Gastrocnemius medialis (tissue), 4 donors: ENCODE data around the gene NPHP1. TPM values are rescaled to one million over a fixed set of nuclear protein-coding genes. Genes with fewer than 3 reads are reported as not detected.
"Not testable (repeated sequence)": the region's sequence is repeated elsewhere in the genome, so short reads cannot be mapped to it uniquely, and the experiment has no call there.

ENCODE experiments used
- ATAC-seq, 2 donors: fragments of 150-250 bp; one replicate each; pipeline ENCODE4 v1.9.1; 2016
- DNase-seq, 2 donors: peaks; one replicate each; pipeline ENCODE4 v3.0.0-alpha.2; 2019
- H3K27ac ChIP-seq, 4 donors: fragments of 200-600 bp; sonication (generic); 1 replicate in 1 of 4; 2 replicates in 3 of 4; pipeline ENCODE4 v1.5.1; 2016 to 2018; ENCODE audit warnings: mild to moderate bottlenecking in 2 of 4, moderate library complexity in 1 of 4
- H3K27me3 ChIP-seq, 3 donors: fragments of 200-600 bp; sonication (generic) in 2 of 3; 1 replicate in 1 of 3; 2 replicates in 2 of 3; pipeline versions ENCODE4 v1.5.1 to v1.6.0; 2016 to 2019; ENCODE audit warnings: mild to moderate bottlenecking in 1 of 3, moderate library complexity in 1 of 3
- H3K36me3 ChIP-seq, 2 donors: fragments of 200-600 bp; sonication (generic) in 1 of 2; one replicate each; pipeline ENCODE4 v1.5.1; 2017 to 2018
- H3K4me1 ChIP-seq, 2 donors: fragments of 200-600 bp; sonication (generic) in 1 of 2; one replicate each; pipeline ENCODE4 v1.5.1; 2016 to 2017; ENCODE audit warnings: mild to moderate bottlenecking in 2 of 2
- H3K4me3 ChIP-seq, 4 donors: fragments of 200-600 bp; sonication (generic) in 3 of 4; 1 replicate in 1 of 4; 2 replicates in 3 of 4; pipeline ENCODE4 v1.5.1; 2016 to 2019; ENCODE audit warnings: mild to moderate bottlenecking in 2 of 4
- H3K9me3 ChIP-seq, 3 donors: fragments of 200-600 bp; sonication (generic) in 2 of 3; 1 replicate in 1 of 3; 2 replicates in 2 of 3; pipeline ENCODE4 v1.5.1; 2016 to 2019
- POLR2A ChIP-seq, 2 donors: fragments of 450-650 bp; IDR thresholded peaks; one replicate each; pipeline ENCODE4 v1.6.1; 2017; ENCODE audit warnings: antibody characterized with exemption in 2 of 2, mild to moderate bottlenecking in 2 of 2, moderate library complexity in 2 of 2
- in situ Hi-C, 4 donors: fragments of 200-750 bp; cut with MboI; loops; one replicate each; pipeline versions ENCODE4 v1.15.0 to v1.8.0; 2017; ENCODE audit warnings: low sequenced_read_pairs in 4 of 4
- intact Hi-C: fragments of 100-400 bp; cut with DNase I; formaldehyde crosslinking; loops from one replicate; pipeline ENCODE4 v1.15.1; 2023; ENCODE audit warnings: low total_unique reads
- total RNA-seq, 4 donors: library from RNA; depleted of rRNA; stranded (reverse); fragments of >200 nt; gene quantifications; one replicate each; pipeline versions ENCODE4 v1.1.0 to v1.2.3, GENCODE V29; 2016
- TF ChIP-seq, protein P1 (sequence below), 5 experiments: fragments of 450-650 bp in 3 of 5; fragments of 200-600 bp in 2 of 5; sonication (generic) in 2 of 5; IDR thresholded peaks in 4 of 5; conservative IDR thresholded peaks in 1 of 5; 1 replicate in 4 of 5; 2 replicates in 1 of 5; pipeline ENCODE4 v1.5.1; 2016 to 2019; ENCODE audit warnings: antibody characterized with exemption in 5 of 5, mild to moderate bottlenecking in 3 of 5, moderate library complexity in 3 of 5

Gene NPHP1
- total RNA-seq, 4 donors from 2014 or later = 3.8 to 10.3 (median 4.6) TPM

DNA sequence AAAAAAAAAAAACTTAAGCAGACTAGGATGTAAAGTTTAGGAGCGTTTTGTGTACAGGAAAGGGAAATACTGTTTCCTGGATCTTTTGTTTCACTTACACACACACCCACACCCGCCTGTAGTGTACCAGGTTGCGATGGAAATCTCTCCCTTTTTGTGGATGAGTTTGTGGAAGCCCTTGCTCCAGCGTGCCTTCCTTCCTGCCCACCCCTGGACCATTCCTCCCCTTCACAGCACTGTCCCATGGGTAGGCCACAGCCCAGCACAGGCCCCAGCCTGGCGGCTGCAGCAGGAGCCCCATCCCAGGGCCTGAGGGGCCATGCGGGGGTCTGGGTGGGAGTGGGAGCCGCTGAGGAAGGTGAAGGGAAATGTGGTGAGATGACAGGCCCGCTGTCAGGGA lies 104.3 kb downstream of the NPHP1 start:
- no peaks in the 10 kb centered on the region for H3K9me3 ChIP-seq
- DNase-seq (no peak), ATAC-seq (no peak)
- no peaks in the 10 kb centered on the region for H3K36me3 ChIP-seq
- H3K4me3 ChIP-seq = no peak overlapping the region
- peak overlapping the region in 3 of 4 donors; percentile 39 to 81 (median 69) for H3K27ac ChIP-seq
- peaks cover 4 to 13% of the 10 kb centered on the region in 2 donors for H3K4me1 ChIP-seq
- TF ChIP-seq POLR2A (IDR thresholded peaks at IDR 0.05) = no peak
- TF ChIP-seq, protein P1, sequence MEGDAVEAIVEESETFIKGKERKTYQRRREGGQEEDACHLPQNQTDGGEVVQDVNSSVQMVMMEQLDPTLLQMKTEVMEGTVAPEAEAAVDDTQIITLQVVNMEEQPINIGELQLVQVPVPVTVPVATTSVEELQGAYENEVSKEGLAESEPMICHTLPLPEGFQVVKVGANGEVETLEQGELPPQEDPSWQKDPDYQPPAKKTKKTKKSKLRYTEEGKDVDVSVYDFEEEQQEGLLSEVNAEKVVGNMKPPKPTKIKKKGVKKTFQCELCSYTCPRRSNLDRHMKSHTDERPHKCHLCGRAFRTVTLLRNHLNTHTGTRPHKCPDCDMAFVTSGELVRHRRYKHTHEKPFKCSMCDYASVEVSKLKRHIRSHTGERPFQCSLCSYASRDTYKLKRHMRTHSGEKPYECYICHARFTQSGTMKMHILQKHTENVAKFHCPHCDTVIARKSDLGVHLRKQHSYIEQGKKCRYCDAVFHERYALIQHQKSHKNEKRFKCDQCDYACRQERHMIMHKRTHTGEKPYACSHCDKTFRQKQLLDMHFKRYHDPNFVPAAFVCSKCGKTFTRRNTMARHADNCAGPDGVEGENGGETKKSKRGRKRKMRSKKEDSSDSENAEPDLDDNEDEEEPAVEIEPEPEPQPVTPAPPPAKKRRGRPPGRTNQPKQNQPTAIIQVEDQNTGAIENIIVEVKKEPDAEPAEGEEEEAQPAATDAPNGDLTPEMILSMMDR (IDR thresholded peaks at IDR 0.05 in 4 of 5, conservative IDR thresholded peaks at IDR 0.05 in 1 of 5) = no peak
- peaks cover 0 to 3% (median 0%) of the 10 kb centered on the region in 3 donors for H3K27me3 ChIP-seq
- in situ Hi-C loops (no loop called here), intact Hi-C loops (no loop called here)

DNA sequence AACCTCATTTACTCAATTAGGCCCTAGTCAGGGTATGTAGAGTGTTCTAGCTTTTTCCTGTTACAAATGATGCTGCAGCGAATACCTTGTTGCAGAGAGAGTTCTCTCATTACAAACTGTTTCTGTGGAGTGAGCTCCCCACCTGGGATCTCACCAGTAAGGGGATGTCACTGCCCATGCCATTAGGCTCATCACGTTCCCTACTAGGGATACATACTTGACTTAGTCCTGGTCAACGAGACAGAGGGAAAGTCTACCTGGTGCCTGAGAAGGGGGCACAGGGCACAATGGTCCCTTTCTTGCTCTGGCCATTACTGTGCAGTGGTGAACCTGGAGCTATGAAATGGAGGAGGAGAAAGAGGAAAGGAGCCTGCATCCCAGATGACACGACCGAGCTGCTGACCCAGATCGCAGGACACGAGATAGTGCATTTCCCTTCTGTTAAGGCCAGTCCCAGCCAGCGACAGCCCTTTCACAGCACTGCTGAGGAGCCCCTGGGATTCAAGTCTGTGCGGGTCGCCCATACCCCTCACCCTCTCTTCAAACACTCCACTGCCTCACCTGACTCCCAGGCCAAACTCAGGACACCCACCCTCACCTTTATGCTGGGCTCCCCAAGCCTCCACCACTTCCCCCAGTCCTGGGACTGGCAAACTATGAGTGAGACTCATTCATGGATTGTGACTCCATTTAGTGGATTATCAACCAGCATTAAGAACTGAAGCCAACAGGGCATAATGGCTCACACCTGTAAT lies 105.2 kb downstream of the NPHP1 start:
- no peaks in the 10 kb centered on the region for H3K27me3 ChIP-seq
- in situ Hi-C loops = no loop called here
- peak overlapping the region in 3 of 4 donors; percentile 18 to 69 (median 37) for H3K27ac ChIP-seq
- no peak overlapping the region for H3K4me3 ChIP-seq
- no peak for DNase-seq
- no peak for ATAC-seq
- H3K4me1 ChIP-seq = peaks cover 4 to 13% of the 10 kb centered on the region in 2 donors
- TF ChIP-seq, protein P1 (IDR thresholded peaks at IDR 0.05 in 4 of 5, conservative IDR thresholded peaks at IDR 0.05 in 1 of 5) = no peak
- TF ChIP-seq POLR2A (IDR thresholded peaks at IDR 0.05) = no peak
- intact Hi-C loops = no loop called here
- no peaks in the 10 kb centered on the region for H3K9me3 ChIP-seq
- H3K36me3 ChIP-seq = no peaks in the 10 kb centered on the region

DNA sequence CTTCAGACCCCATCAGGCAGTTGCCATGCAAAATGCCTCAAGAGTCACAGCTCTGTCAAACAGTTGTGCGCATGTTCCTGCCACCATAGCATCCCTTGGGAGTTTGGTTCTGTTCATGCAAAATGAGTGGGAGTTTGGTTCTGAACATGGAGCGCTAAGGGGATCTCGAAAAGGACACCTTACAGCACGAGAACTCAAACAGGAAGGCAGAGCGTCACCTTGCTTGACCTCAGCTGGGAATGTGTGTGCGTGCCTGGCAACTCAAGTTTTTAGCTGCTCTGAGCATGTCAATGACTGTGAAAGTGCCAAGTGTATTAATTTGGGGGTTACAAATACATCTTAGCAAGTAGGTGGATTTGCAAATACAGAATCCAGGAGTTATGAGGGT lies 105.8 kb downstream of the NPHP1 start:
- no peak for TF ChIP-seq POLR2A (IDR thresholded peaks at IDR 0.05)
- TF ChIP-seq, protein P1 (IDR thresholded peaks at IDR 0.05 in 4 of 5, conservative IDR thresholded peaks at IDR 0.05 in 1 of 5) = no peak
- Histone ChIP-seq H3K4me1 (peaks cover 4 to 13% of the 10 kb centered on the region in 2 donors), H3K27ac (no peak overlapping the region), H3K4me3 (no peak overlapping the region), H3K9me3 (no peaks in the 10 kb centered on the region), H3K36me3 (no peaks in the 10 kb centered on the region), H3K27me3 (no peaks in the 10 kb centered on the region)
- in situ Hi-C loops = no loop called here
- ATAC-seq (no peak), DNase-seq (no peak)
- intact Hi-C loops = no loop called here

DNA sequence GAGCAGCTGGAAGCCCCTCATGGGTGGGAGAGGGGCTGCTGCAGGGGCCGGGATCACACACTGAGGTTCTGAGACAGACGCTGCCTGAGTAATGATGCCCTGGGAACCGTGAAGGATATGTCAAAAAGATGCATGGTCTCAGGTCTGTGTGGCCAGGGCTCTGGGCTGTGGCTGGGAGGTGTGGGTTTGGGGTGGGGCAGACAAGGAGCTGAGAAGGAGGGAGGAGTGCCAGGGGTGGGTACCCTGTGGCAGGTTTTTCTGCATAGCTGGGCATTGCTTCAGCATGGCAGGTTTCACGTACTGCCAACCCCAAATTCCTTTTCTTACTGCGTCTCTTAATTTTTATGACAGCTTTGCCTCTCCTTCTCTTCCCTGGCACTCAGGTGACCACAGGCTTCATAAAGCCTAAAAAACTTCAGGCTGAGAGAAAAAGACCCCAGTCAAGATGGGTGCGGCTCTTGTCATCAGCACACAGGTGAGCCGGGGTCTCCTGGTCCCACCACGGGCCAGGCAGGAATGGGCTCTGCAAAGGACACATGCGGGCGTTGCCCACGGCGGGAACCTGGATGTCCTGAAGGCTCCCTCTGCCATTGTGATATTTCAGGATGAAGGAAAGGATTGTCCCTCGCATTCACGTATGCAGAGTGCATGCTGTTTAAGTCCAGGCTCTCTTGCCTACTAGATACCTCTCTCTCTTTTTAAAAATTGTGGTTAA lies 107.2 kb downstream of the NPHP1 start:
- H3K36me3 ChIP-seq = no peaks in the 10 kb centered on the region
- DNase-seq (no peak), ATAC-seq (no peak)
- no peak overlapping the region for H3K4me3 ChIP-seq
- in situ Hi-C loops (no loop called here), intact Hi-C loops (no loop called here)
- H3K9me3 ChIP-seq = no peaks in the 10 kb centered on the region
- TF ChIP-seq POLR2A (IDR thresholded peaks at IDR 0.05) = no peak
- H3K27ac ChIP-seq = no peak overlapping the region
- peaks cover 4 to 13% of the 10 kb centered on the region in 2 donors for H3K4me1 ChIP-seq
- H3K27me3 ChIP-seq = no peaks in the 10 kb centered on the region

DNA sequence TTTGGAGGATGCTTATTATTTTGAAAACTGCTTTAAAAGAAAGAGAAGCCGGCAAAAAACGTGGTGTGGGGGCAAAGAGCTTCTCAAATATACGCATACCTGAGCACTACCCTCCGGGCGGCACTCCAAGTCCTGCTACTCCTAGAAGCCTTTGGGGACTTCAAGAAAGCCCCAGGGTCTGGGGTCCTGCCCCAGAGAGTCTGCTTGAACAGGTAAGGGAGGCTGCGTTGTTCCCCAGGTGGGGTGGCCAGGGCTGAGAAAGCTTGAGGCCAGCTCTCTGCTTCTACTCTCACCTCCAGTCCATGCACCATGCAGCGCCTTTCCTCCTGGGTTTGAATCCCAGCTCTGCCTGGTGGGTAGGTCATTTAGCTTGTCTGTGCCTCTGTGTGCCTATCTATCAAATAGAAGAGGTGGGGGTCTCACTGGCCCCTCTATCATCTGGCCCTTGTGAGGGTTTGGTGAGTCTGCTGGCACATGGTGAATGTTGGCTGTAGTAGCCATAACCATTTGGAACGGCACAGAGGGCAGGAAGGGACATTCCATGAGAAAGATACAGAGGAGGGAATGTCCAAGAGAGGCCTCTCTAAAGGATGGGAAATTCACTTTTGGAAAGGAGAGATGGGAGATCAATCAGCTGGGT lies 108.7 kb downstream of the NPHP1 start:
- ATAC-seq (no peak), DNase-seq (no peak)
- in situ Hi-C loops = no loop called here
- H3K4me1 ChIP-seq = peaks cover 4 to 6% of the 10 kb centered on the region in 2 donors
- TF ChIP-seq, protein P1 (IDR thresholded peaks at IDR 0.05 in 4 of 5, conservative IDR thresholded peaks at IDR 0.05 in 1 of 5) = no peak
- TF ChIP-seq POLR2A (IDR thresholded peaks at IDR 0.05) = no peak
- intact Hi-C loops = no loop called here
- no peaks in the 10 kb centered on the region for H3K27me3 ChIP-seq
- H3K27ac ChIP-seq = no peak overlapping the region
- no peaks in the 10 kb centered on the region for H3K36me3 ChIP-seq
- no peak overlapping the region for H3K4me3 ChIP-seq
- H3K9me3 ChIP-seq = no peaks in the 10 kb centered on the region

DNA sequence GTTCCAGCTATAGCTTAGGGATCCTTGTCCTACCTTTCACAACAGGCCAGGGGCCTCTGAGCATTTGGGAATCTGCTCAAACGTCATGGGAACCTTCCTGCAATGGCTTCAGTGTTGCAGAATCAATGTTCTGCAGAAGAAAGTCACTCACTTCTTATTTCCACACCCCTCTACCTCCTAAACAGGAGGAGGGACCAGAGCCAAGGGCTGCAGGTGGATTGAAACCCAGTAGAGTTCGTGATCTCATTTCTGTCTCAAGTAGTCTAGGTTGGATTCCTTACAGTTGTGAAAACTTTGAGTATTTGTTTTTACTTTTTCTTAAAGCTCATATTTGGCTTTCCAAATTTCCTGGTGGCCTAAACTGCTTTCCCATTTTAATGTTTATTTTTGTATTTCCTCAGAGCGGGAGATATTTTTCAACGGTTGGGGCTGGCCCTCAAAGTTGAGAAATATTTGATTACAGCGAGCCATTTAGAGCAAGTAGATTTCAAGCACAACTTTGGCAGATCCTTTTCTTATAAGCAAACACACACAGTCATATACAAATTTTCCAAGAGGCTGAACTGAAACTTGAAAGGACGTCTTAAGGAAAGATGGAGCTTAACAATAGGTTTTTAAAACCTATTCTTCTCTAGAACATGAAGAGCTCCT lies 109.8 kb downstream of the NPHP1 start:
- H3K36me3 ChIP-seq, H3K27ac ChIP-seq, H3K27me3 ChIP-seq, intact Hi-C loops, DNase-seq, H3K9me3 ChIP-seq, H3K4me3 ChIP-seq, in situ Hi-C loops, ATAC-seq, H3K4me1 ChIP-seq: not testable (repeated sequence)

DNA sequence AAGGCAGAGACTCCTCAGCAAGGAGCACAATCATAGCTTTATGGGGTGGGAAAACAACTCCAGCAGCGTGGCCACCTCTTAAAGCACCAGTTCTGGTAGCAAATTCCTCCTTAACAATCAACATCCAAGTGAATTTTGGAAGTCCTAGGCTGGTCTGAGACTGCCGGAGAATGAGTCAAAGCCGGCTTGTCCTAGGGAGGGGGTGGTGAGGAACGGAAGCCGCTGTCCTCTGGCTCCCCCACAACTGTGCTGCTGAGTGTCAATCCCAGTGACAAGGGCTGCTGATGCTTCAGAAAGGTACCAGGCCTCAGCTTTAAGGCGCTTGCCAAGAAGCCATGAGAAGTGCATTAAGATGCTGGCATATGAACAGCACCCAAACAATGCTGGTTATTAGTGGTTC lies 110.9 kb downstream of the NPHP1 start:
- ATAC-seq, DNase-seq, H3K4me3 ChIP-seq, H3K9me3 ChIP-seq, H3K36me3 ChIP-seq, in situ Hi-C loops, H3K27me3 ChIP-seq, H3K27ac ChIP-seq, H3K4me1 ChIP-seq, intact Hi-C loops: not testable (repeated sequence)
